ENCODE data around the gene UFSP2.

GRCh38 chr4:185384061-185384460, 41.7 kb downstream of the UFSP2 start:
- no peak for TF ChIP-seq CTCF (IDR thresholded peaks at IDR 0.05; ENCODE audit: low read depth, low read length, poor library complexity, severe bottlenecking)
- TF ChIP-seq EZH2phosphoT487 (IDR thresholded peaks at IDR 0.05; ENCODE audit: borderline replicate concordance, low read length): no peak
